Raji (cell line): ENCODE data around the gene BRD2.

Experiments used
- POLR2A ChIP-seq: IDR thresholded peaks from 2 replicates; pipeline ENCODE4 v1.6.1; 2011; ENCODE audit warnings: low read depth, low read length, control low read depth; ENCODE audit not compliant: insufficient read depth

Gene BRD2

GRCh38 chr6:33018904-33019303, 50.5 kb downstream of the BRD2 start:
- TF ChIP-seq POLR2A: peak; percentile 53

DNA sequence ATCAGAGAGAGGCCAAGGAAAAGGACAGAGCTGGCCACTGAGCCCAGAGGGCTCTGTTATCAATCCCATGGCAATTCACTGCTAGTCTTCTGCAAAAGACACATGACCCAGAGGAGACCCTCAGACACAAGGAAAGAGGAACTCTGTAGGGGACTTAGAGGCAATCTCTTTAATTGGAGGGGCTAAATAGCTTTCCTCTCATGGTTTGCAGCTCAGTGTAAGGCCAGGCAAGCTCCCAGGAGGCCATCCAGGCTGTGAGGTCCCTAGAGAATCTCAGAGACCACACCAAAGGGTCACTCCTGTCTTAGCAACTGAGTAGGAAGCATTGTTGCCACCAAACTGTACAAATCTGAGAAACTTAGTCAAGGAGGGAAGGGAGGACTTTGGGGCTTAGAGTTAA, 51.0 kb downstream of the BRD2 start:
- no peak for TF ChIP-seq POLR2A

GRCh38 chr6:33021917-33022316, 53.5 kb downstream of the BRD2 start:
- no peak for TF ChIP-seq POLR2A

- no peak for TF ChIP-seq POLR2A
Measured at GRCh38 chr6:33023536-33023935, 55.1 kb downstream of the BRD2 start.

GRCh38 chr6:33024521-33024920, 56.1 kb downstream of the BRD2 start:
- no peak for TF ChIP-seq POLR2A

DNA sequence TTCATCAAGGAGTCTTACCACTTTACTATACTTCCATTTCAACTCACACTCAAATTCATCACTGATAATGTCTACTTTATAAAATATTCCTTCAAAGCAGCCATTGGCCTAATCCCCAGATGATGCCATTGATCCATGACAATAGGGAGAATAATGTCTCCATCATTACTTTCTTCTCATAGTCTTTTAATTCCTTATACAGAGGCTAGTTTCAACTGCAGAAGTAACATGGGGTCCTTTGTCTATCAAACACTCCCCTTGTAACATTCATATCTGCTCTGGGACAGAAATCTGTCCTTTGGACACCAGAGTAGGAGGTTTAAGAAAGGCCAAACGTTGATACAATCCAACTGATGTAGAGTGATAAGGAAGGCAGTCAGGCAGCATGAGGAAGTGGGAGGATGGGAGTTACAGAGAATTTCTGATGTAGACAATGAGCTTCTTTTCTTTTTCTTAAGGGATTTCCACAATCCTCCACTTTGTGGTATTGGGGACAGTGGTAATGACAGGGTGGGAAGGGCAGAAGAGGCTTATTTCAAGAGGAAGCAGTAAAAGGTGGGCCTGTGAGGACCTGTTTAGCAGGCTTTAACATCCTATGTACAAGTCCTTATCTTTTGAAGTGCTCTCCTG, 59.9 kb downstream of the BRD2 start:
- peak; percentile 5; the same call in 1 of the 2 replicates for TF ChIP-seq POLR2A

DNA sequence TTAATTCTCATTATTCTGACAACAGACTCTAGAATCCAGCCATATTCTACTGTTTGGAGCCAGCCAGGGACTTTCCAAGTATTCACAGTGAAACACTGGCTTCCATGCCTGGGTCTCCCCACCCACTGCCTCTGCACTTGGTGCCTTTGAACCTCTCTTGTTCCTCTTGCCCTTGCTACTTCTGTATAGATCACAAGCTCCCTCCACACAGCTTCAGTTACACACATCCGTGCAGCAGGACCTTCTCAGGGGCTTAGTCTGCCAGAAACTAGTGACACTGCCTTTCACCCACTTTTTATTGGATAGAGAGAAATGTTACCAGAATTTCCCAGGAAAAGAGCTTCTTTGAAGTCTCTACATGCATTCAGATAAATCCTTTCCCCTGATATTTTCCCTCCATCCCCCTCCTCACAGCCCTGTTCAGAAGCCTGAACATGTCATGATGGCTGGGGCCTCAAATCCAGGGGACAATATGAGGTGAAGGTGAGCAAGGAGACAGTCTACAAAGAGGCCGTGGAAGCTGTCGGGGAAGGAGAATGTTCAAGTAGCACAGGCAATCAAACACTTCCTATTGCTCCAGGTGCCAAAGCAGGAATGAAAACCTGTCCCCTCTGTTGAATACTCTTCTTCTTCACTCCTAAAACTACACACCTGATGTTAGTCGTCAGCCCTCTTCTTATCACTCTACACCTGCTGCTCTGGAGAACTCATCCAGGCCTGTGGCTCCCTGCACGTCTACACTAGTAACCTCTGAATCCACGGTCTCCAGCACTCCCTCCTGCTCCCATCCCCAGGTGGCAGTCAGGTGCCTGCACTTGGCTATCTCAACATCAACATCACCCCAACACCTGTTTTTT, 61.2 kb downstream of the BRD2 start:
- TF ChIP-seq POLR2A: peak; percentile 45; the same call in 1 of the 2 replicates

- no peak for TF ChIP-seq POLR2A
Measured at GRCh38 chr6:33030245-33030644, 61.9 kb downstream of the BRD2 start.
